Measurements from ENCODE around the gene GALNT10.

GALNT10 gene

GRCh38 chr5:154165886-154166285, 24.6 kb upstream of the GALNT10 start:
- ChIA-PET POLR2A (ENCODE audit: low non-redundant PET) (no interaction called here), CTCF (interaction anchor here (0.6 kb wide), 1 partner anchor 1129 kb away, joined by 5 read pairs; no protein-coding TSS in a partner anchor)
- no peak for DNase-seq (ENCODE audit: low spot score)
- no peak for TF ChIP-seq CTCF (conservative IDR thresholded peaks at IDR 0.05; ENCODE audit: low read depth)
- H3K27ac ChIP-seq, result no peak overlapping the region

- TF ChIP-seq CTCF (conservative IDR thresholded peaks at IDR 0.05; ENCODE audit: low read depth), result no peak
- no peak for DNase-seq (ENCODE audit: low spot score)
- ChIA-PET POLR2A (ENCODE audit: low non-redundant PET) (no interaction called here), CTCF (interaction anchor here (0.6 kb wide), 1 partner anchor 1008 kb away, joined by 3 read pairs; no protein-coding TSS in a partner anchor)
- no peak overlapping the region for H3K27ac ChIP-seq
Measured at GRCh38 chr5:154166901-154167791, 23.4 kb upstream of the GALNT10 start.

GRCh38 chr5:154168395-154168794, 22.1 kb upstream of the GALNT10 start:
- POLR2A ChIA-PET (ENCODE audit: low non-redundant PET), result no interaction called here
- no peak overlapping the region for H3K27ac ChIP-seq
- no peak for TF ChIP-seq CTCF (conservative IDR thresholded peaks at IDR 0.05; ENCODE audit: low read depth)
- CTCF ChIA-PET, result no interaction called here
- DNase-seq (ENCODE audit: low spot score), result no peak

- TF ChIP-seq CTCF (conservative IDR thresholded peaks at IDR 0.05; ENCODE audit: low read depth), result no peak
- no peak overlapping the region for H3K27ac ChIP-seq
- ChIA-PET CTCF (interaction anchor here (0.6 to 0.7 kb wide), 2 partner anchors 101 to 1340 kb away, joined by 4 to 5 read pairs; no protein-coding TSS in a partner anchor), POLR2A (ENCODE audit: low non-redundant PET) (no interaction called here)
- no peak for DNase-seq (ENCODE audit: low spot score)
Measured at GRCh38 chr5:154172785-154173184, 17.7 kb upstream of the GALNT10 start.

- DNase-seq (ENCODE audit: low spot score), result no peak
- POLR2A ChIA-PET (ENCODE audit: low non-redundant PET), result no interaction called here
- CTCF ChIA-PET, result interaction anchor here (0.6 to 1.2 kb wide), 2 partner anchors 15 to 195 kb away, joined by 5 to 9 read pairs; no protein-coding TSS in a partner anchor
- TF ChIP-seq CTCF (conservative IDR thresholded peaks at IDR 0.05; ENCODE audit: low read depth), result no peak
- H3K27ac ChIP-seq, result no peak overlapping the region
Measured at GRCh38 chr5:154174091-154174490, 16.4 kb upstream of the GALNT10 start.

- TF ChIP-seq CTCF (conservative IDR thresholded peaks at IDR 0.05; ENCODE audit: low read depth), result no peak
- ChIA-PET POLR2A (ENCODE audit: low non-redundant PET) (interaction anchor here (0.7 kb wide), 1 partner anchor 99 kb away, joined by 6 read pairs; no protein-coding TSS in a partner anchor), CTCF (interaction anchor here (0.6 to 1.5 kb wide), 2 partner anchors 201 to 456 kb away, joined by 3 to 4 read pairs; no protein-coding TSS in a partner anchor)
- H3K27ac ChIP-seq, result no peak overlapping the region
- DNase-seq (ENCODE audit: low spot score), result no peak
Measured at GRCh38 chr5:154176181-154176580, 14.4 kb upstream of the GALNT10 start.

All from RWPE1 (cell line).